GM04503 (cell line): ENCODE data around the gene PRELP.
"Not testable (repeated sequence)": the region's sequence is repeated elsewhere in the genome, so short reads cannot be mapped to it uniquely, and the experiment has no call there.

ENCODE experiments used
- DNase-seq: peaks from one replicate; pipeline ENCODE4 v3.0.0-alpha.2; 2012; ENCODE audit warnings: low read depth

PRELP gene

DNA sequence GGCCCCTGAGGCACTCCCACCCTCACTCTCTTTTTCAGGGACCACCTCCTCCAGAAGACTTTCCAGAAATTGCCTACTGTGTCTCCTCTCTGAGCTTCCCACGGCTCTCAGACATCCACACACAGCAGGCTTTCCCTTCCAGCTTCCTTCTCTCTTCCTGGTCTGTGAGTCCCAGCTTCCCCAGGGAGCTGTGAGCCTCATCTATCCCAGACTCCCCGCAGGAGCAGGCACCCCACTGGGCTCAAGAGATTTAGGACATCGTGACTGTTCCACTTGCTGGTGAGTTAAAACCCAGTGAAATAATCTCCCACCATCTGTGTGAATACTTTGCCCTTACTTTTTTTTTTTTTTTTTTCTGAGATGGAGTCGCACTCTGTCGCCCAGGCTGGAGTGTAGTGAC lies 22.0 kb upstream of the PRELP start:
- DNase-seq: no peak

GRCh38 chr1:203454986-203455471 lies 20.6 kb upstream of the PRELP start:
- no peak for DNase-seq

DNA sequence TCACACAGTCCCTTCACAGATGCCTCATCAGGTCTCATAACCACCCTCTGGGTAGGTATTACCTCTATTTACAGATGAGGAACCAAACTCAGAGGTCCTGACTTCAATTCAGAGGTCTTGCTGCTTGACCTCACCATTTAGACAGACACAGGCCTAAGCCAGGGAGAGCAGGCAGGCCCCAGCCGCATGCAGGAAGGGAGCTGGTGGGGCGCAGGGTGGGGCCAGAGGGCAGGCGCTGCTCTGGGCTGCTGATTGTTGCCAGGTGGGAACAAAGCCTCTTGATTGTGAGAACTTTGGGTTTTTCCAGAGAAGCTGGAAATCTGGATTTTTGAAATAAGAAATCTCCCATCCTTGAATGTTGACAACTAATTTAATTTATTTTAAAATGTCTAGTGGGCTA lies 19.9 kb upstream of the PRELP start:
- no peak for DNase-seq

- DNase-seq: no peak
Measured at GRCh38 chr1:203456577-203456976, 19.0 kb upstream of the PRELP start.

GRCh38 chr1:203458078-203458477 lies 17.5 kb upstream of the PRELP start:
- no peak for DNase-seq

DNA sequence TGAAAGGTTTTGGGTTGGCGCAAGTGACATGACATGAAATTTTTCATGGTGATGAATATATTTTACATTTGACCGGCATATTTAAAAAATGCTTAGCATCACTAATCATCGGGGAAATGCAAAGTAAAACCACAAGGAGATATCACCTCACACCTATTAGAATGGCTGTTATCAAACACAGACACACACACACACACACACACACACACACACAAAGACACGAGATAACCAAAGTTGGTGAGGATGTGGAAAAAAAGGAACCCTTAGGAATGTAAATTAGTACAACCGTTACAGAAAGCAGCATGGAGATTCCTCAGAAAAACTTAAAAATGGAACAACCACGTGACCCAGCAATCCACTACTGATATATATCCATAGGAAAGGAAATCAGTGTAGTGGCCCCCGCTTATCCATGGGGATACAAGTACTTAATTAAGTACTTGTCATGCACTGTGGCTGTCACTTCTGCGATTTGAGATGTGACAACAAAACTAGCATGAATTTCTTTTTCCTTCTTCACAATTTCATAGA lies 15.9 kb upstream of the PRELP start:
- no peak for DNase-seq

- no peak for DNase-seq
Measured at GRCh38 chr1:203461717-203462116, 13.9 kb upstream of the PRELP start.

DNA sequence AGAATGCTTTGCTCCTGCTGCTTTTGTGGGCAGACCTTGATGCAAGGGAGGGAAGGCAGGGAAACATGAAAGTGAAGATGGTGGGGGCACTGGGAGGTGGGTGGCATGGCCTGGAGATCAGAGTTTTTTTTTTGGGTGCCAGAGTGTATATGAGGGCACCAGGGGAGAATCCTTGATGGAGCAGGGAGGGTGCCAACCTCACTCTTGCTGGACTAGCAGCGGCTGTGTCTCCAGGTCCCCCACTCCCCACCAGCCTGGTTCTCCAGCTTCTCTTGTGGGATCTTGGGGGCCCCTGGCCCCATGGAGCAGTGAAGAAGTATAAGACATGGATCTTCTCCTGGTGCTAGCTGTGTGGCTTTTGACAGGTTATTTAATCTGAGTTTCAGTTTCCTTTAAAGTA lies 13.5 kb upstream of the PRELP start:
- no peak for DNase-seq

DNA sequence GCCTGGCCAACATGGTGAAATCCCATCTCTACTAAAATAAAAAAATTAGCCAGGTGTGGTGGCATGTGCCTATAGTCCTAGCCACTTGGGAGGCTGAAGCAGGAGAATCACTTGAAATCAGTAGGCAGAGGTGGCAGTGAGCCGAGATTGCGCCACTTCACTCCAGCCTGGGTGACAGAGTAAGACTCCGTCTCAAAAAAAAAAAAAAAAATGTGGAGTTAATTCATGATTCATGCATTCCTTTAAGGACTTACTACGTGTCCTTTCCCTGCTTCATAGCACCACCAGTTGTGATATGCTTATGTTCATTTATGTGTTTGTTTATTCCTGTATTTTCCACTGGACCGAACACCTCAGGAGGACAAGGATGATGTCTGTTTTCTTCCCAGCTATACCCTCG lies 12.7 kb upstream of the PRELP start:
- DNase-seq: peak; percentile 73

- no peak for DNase-seq
Measured at GRCh38 chr1:203463469-203464062, 12.0 kb upstream of the PRELP start.

GRCh38 chr1:203464226-203464625 lies 11.4 kb upstream of the PRELP start:
- no peak for DNase-seq

DNA sequence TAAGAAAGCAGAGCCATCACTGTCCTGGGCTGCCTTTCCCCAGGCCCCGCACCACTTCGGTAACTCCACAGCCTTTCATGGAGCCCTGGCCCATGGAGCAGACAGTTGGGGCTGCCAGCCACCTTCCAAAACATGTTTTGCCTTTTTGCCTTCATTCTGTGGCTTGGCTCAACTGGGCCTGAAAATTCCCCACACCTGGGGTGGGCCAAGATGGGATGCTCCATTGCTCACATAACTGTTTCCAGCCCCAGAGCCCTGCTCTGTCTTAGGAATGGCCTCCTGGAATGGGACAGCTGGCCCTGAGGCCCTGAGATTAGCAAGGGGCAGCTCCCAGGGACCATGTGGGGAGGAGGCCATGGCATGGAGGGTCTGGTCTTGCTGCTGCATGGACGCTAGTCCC lies 10.9 kb upstream of the PRELP start:
- DNase-seq: no peak

DNA sequence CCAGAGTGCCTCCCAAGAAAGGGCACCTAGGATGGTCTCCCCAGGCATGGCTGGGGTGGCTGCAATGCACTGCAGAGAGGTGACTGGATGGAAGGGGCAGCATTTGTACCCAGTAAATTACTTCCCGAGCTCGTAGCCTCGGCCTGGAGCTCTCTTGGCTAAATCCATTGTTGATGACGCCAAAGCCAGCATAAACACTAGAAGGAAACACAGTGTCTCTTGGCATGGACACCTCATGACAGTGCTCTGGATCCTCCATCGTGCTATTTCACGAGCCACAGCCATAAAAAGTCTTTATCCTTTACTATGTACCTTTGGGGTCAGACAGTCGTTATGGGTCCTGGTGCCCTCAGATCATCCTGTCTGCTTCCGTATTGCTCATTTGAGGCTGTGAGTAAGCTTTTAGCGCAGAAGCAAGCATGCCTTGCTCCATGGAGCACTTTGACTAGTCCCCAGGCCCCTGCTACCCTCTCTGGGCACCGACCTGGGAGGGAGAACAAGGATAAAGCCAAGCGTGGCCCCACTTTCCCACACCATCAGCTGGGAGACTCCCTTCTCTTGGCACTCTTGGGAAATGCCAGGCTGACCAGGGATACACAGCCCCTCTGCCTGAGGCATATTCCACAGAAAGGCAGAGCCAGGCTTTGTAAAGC lies 10.3 kb upstream of the PRELP start:
- no peak for DNase-seq

- no peak for DNase-seq
Measured at GRCh38 chr1:203465948-203466347, 9.7 kb upstream of the PRELP start.

DNA sequence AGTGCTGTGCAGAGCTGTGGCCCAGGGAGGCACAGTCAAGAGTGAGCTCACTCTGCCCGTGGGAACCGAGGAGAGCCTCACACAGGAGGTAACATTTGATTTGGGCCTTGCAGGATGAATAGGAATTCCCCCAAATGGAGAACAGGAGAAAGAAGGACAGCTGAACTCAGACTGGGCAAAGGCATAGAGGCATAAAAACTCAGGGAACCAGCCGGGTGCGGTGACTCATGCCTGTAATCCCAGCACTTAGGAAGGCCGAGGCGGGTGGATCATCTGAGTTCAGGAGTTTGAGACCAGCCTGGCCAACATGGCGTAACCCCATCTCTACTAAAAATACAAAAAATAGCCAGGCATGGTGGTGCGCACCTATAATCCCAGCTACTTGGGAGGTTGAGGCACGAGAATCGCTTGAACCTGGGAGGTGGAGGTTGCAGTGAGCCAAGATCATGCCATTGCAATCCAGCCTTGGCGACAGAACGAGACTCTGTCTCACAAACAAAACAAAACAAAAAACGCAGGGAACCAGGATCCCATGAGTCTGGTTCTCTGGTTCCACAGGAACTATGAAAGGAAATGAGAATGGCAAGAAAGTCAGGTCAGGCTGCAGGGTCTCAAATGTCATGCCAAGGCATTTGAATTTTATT lies 8.6 kb upstream of the PRELP start:
- not testable (repeated sequence) for DNase-seq

DNA sequence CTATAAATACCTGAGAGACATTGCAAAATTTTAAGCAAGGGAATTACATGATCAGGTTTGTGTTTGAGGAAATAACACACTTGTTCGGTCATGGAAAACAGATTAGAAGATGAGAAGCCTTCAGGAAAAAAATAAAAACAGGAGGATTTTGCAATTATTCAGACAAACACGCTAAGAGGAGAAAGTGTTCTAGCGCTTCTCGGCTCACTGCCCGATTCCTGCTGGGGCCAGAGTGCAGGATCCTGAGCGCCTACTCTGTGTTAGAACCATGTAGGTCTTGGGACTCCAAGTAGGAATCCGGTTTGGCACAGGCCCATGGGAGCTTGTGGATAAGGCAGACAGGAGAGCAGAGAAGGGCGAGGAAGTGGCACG lies 8.1 kb upstream of the PRELP start:
- DNase-seq: no peak

DNA sequence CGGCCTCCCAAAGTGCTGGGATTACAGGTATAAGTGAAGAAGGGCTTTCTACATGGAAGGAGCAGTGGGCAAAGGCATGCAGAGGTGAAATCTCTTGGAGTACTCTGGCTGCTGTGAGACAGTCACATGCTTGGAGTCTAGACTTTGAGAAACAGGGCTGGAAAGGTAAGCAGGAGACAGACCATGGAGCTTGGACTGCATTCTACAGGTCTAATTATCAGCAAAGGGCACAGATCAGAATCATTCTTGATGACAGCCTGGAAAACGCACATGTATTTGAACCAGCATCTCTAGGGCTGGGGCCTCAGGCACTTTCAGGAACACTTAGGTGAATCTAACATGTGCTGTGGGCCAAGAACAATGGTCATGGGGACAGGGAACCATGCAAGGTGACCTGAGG lies 7.3 kb upstream of the PRELP start:
- no peak for DNase-seq

- DNase-seq: no peak
Measured at GRCh38 chr1:203470240-203470639, 5.4 kb upstream of the PRELP start.

DNA sequence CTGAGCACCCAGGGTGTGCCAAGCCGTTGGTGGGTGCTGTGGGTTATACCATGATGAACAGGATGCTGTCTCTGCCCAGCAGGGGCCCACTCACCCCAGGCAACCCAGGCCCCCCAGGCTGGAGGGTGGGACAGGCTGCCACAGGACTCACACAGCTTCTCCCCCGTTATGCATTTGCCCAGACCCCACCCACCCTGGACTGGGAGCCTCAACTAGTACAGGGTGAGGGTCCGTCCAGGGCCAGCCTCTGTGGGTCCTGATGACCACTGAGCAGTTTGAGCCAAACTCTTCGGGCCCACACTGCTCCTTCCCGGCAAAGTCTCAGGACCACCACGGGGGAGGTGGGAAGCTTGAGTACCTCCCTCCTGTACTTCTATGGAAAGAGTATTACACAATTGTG lies 3.8 kb upstream of the PRELP start:
- no peak for DNase-seq

DNA sequence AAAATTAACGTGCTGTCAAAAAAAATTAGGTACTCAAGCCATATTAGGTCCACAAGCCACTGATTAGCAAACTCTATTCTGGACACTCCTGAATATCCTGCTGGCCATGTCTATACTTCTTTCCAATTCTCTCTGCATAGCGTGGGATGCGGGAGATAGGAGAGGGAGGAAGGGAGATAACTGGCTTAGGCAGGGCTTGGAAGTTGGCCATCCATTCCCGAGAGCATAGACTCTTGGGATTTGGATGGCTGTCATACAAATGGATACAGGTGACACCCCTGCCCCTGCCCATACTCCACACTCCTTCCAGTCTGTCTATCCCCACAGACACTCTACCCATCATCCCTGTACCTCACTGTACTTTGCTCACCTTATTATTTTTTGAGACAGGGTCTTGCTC lies 2.3 kb upstream of the PRELP start:
- DNase-seq: no peak

DNA sequence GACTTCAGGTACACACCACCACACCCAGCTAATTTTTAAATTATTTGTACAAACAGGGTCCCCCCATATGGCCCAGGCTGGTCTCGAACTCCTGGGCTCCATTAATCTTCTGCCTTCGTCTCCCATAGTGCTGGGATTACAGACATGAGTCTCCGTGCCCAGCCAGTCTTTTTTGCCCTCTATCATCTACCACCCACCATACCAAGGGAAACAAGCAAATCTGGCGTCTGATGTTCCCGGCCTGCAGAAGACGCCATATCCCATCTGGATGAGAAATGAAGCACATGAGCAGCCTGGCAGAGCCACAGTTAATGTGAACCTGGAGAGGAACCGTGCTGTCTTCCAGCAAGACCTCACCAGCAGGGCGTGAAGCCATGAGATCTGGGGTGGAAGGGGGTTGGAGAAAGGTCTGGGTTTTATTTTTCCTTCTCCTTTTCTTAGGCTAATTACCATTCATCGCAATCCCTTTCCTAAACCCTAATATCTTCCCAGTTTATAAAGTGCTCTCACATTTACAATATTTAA lies 1.8 kb upstream of the PRELP start:
- no peak for DNase-seq

GRCh38 chr1:203476216-203476814 lies 709 bp downstream of the PRELP start:
- DNase-seq: no peak

- DNase-seq: no peak
Measured at GRCh38 chr1:203477748-203478147, 2.1 kb downstream of the PRELP start.
